WTC11 (cell line): ENCODE data around the gene NKD1. TPM values are rescaled to one million over a fixed set of nuclear protein-coding genes. Genes with fewer than 3 reads are reported as not detected.

ENCODE experiments used
- ATAC-seq: fragments of 200-7000 bp; cut with Tn5 transposase; 2 replicates; pipeline ENCODE4 v1.10.0; 2021; ENCODE audit warnings: mild to moderate bottlenecking, moderate library complexity
- CTCF ChIA-PET: fragments of 300-600 bp; sonication (Branson Sonifier 250); formaldehyde crosslinking; loops from one replicate; lab custom pipeline; 2021; ENCODE audit warnings: antibody characterized with exemption; lab: Charles Lee
- POLR2A ChIA-PET: fragments of 350-600 bp; sonication (Branson Sonifier 250); formaldehyde crosslinking; loops from one replicate; lab custom pipeline; 2021; ENCODE audit warnings: antibody characterized with exemption; lab: Charles Lee
- DNase-seq: peaks from one replicate; pipeline ENCODE4 v3.0.0; 2021; ENCODE audit warnings: low spot score
- H3K27ac Mint-ChIP-seq: 2 replicates; pipeline ENCODE4 v1.8.0; 2021; ENCODE audit warnings: mixed read lengths
- H3K27me3 Mint-ChIP-seq: 2 replicates; pipeline ENCODE4 v1.8.0; 2021; ENCODE audit warnings: low read depth, mild to moderate bottlenecking, moderate library complexity, mixed read lengths
- H3K36me3 Mint-ChIP-seq: 2 replicates; pipeline ENCODE4 v1.8.0; 2021; ENCODE audit warnings: mixed read lengths
- H3K4me1 Mint-ChIP-seq: 2 replicates; pipeline ENCODE4 v1.8.0; 2022; ENCODE audit warnings: mixed read lengths
- H3K4me3 Mint-ChIP-seq: 2 replicates; pipeline ENCODE4 v1.8.0; 2021; ENCODE audit warnings: mild to moderate bottlenecking, moderate library complexity, mixed read lengths
- H3K9me3 Mint-ChIP-seq: 2 replicates; pipeline ENCODE4 v1.8.0; 2021; ENCODE audit warnings: mixed read lengths
- CREB1 ChIP-seq: sonication (generic); formaldehyde crosslinking; IDR thresholded peaks from 2 replicates; pipeline ENCODE4 v1.8.0; 2023; ENCODE audit warnings: mild to moderate bottlenecking, missing genetic modification reagents
- ELF4 ChIP-seq: sonication (generic); formaldehyde crosslinking; IDR thresholded peaks from 2 replicates; pipeline ENCODE4 v1.8.1; 2022; ENCODE audit warnings: low read depth, mild to moderate bottlenecking, moderate library complexity, missing genetic modification reagents
- ETV6 ChIP-seq: sonication (generic); formaldehyde crosslinking; IDR thresholded peaks from 2 replicates; pipeline ENCODE4 v1.8.1; 2022; ENCODE audit warnings: mild to moderate bottlenecking, missing genetic modification reagents
- FOXP1 ChIP-seq: sonication (generic); formaldehyde crosslinking; IDR thresholded peaks from 2 replicates; pipeline ENCODE4 v1.8.0; 2022; ENCODE audit warnings: missing genetic modification reagents, mild to moderate bottlenecking, moderate library complexity, borderline replicate concordance
- NFYB ChIP-seq: sonication (generic); formaldehyde crosslinking; conservative IDR thresholded peaks from 2 replicates; pipeline ENCODE4 v1.8.0; 2022; ENCODE audit warnings: low read depth, missing genetic modification reagents
- PRRX2 ChIP-seq: fragments of 250-450 bp; sonication (Bioruptor Pico); IDR thresholded peaks from 2 replicates; pipeline ENCODE4 v1.8.0; 2021; ENCODE audit warnings: mild to moderate bottlenecking
- SOX15 ChIP-seq: fragments of 250-450 bp; sonication (Bioruptor Pico); IDR thresholded peaks from 2 replicates; pipeline ENCODE4 v1.9.0; 2021; ENCODE audit warnings: mild to moderate bottlenecking
- SP1 ChIP-seq: sonication (generic); formaldehyde crosslinking; conservative IDR thresholded peaks from 2 replicates; pipeline ENCODE4 v1.8.1; 2022; ENCODE audit warnings: missing genetic modification reagents
- TCF7 ChIP-seq: sonication (generic); formaldehyde crosslinking; IDR thresholded peaks from 2 replicates; pipeline ENCODE4 v1.8.0; 2022; ENCODE audit warnings: mild to moderate bottlenecking, low read depth, missing genetic modification reagents, moderate library complexity
- TEAD4 ChIP-seq: sonication (generic); formaldehyde crosslinking; IDR thresholded peaks from 2 replicates; pipeline ENCODE4 v1.8.0; 2022; ENCODE audit warnings: mild to moderate bottlenecking, missing genetic modification reagents
- ZBTB21 ChIP-seq: sonication (generic); formaldehyde crosslinking; IDR thresholded peaks from 2 replicates; pipeline ENCODE4 v1.8.1; 2023; ENCODE audit warnings: mild to moderate bottlenecking, missing genetic modification reagents, borderline replicate concordance
- ZNF317 ChIP-seq: sonication (generic); formaldehyde crosslinking; IDR thresholded peaks from 2 replicates; pipeline ENCODE4 v1.8.1; 2023; ENCODE audit warnings: low read depth, mild to moderate bottlenecking, moderate library complexity, missing genetic modification reagents, borderline replicate concordance
- total RNA-seq: library from RNA; stranded (reverse); gene quantifications from 3 replicates; pipeline ENCODE4 v1.2.3, GENCODE V29; 2021
- TF ChIP-seq, protein P1 (sequence below): sonication (generic); formaldehyde crosslinking; IDR thresholded peaks from 2 replicates; pipeline ENCODE4 v1.8.0; 2022; ENCODE audit warnings: missing genetic modification reagents
- TF ChIP-seq, protein P2 (sequence below): sonication (generic); formaldehyde crosslinking; IDR thresholded peaks from 2 replicates; pipeline ENCODE4 v1.8.0; 2023; ENCODE audit warnings: missing genetic modification reagents
- TF ChIP-seq, protein P3 (sequence below): fragments of 250-450 bp; sonication (Bioruptor Pico); IDR thresholded peaks from 2 replicates; pipeline ENCODE4 v1.8.0; 2021; ENCODE audit warnings: mild to moderate bottlenecking
- TF ChIP-seq, protein P4 (sequence below): sonication (generic); formaldehyde crosslinking; IDR thresholded peaks from 2 replicates; pipeline ENCODE4 v1.8.1; 2023; ENCODE audit warnings: mild to moderate bottlenecking, moderate library complexity, missing genetic modification reagents

Gene NKD1
- total RNA-seq, 1 experiment from 2014 or later = 6.0 TPM

DNA sequence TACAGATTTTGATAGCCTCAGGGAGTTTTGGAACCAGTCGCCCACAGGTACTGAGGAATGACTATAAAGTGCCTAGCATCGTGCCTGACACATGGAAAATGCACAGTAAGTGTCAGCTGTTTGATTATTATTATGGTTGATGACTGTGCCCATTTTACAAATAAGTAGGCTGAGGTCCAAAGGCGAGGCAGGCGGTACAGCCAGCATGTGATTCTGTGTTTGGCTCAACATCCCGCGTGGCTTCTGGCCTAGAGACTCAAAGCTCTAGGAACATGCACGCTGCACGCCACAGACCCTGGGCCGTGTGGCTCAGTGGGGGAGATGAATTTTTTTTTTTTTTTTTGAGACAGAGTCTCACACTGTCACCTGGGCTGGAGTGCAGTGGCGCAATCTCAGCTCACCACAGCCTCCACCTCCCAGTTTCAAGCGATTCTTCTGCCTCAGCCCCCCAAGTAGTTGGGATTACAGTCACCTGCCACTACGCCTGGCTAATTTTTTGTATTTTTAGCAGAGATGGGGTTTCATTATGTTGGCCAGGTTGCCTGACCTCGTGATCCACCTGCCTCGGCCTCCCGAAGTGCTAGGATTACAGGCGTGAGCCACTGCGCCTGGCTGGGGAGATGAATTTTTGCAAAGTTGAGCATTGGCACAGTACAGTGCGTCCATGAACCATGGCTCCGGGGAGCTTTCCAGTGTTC is 57.7 kb downstream of the NKD1 start (continued):
- TF ChIP-seq CREB1 (CRISPR knock-in tag) (no peak), ZNF317 (CRISPR knock-in tag) (no peak), PRRX2 (CRISPR knock-in tag) (no peak), ETV6 (CRISPR knock-in tag) (no peak), FOXP1 (CRISPR knock-in tag) (no peak)
- TF ChIP-seq, protein P1, sequence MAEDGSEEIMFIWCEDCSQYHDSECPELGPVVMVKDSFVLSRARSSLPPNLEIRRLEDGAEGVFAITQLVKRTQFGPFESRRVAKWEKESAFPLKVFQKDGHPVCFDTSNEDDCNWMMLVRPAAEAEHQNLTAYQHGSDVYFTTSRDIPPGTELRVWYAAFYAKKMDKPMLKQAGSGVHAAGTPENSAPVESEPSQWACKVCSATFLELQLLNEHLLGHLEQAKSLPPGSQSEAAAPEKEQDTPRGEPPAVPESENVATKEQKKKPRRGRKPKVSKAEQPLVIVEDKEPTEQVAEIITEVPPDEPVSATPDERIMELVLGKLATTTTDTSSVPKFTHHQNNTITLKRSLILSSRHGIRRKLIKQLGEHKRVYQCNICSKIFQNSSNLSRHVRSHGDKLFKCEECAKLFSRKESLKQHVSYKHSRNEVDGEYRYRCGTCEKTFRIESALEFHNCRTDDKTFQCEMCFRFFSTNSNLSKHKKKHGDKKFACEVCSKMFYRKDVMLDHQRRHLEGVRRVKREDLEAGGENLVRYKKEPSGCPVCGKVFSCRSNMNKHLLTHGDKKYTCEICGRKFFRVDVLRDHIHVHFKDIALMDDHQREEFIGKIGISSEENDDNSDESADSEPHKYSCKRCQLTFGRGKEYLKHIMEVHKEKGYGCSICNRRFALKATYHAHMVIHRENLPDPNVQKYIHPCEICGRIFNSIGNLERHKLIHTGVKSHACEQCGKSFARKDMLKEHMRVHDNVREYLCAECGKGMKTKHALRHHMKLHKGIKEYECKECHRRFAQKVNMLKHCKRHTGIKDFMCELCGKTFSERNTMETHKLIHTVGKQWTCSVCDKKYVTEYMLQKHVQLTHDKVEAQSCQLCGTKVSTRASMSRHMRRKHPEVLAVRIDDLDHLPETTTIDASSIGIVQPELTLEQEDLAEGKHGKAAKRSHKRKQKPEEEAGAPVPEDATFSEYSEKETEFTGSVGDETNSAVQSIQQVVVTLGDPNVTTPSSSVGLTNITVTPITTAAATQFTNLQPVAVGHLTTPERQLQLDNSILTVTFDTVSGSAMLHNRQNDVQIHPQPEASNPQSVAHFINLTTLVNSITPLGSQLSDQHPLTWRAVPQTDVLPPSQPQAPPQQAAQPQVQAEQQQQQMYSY (CRISPR knock-in tag) = no peak
- TF ChIP-seq, all 79 proteins: peak for 0

DNA sequence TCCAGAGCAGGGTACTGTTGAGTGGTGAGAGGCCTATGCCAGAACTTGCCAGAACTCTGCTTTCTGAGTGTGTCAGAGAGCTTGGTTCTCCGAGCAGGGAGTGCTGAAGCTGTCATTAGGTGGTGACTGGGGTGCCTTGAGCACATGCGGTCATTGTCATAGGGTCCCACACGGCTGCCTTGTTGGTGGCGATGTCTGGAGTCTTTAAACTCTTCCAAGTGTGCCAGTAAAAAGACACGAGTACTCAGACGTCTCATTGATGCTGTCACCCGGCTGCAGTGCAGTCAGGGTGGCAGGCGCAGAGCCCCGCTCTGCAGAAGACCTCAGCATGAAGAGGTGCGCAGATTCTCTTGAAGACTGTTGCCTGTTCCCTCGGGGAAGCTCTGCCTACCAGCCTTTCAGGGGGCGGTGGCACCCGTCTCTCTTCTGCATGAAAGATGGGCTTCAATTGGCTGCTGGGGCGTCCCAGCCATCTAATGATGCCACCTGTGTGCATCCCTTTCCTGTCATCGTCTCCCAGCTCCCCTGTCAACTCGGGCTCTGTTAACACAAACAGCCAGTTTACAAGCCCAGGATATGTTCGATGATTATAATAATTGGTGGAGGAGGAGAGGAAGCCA is 58.3 kb downstream of the NKD1 start:
- Mint-ChIP-seq H3K4me1 (peaks cover 28% of the 10 kb centered on the region), H3K27ac (no peak overlapping the region), H3K36me3 (no peaks in the 10 kb centered on the region), H3K27me3 (no peaks in the 10 kb centered on the region), H3K4me3 (no peak overlapping the region), H3K9me3 (no peaks in the 10 kb centered on the region)
- CTCF ChIA-PET = interaction anchor here (2.3 to 3.3 kb wide), 3 partner anchors 13 to 200 kb away, joined by 7 to 11 read pairs (median 9); no protein-coding TSS in a partner anchor
- DNase-seq (no peak), ATAC-seq (no peak)
- POLR2A ChIA-PET = no interaction called here
- no peak for TF ChIP-seq ELF4 (CRISPR knock-in tag)
- TF ChIP-seq TEAD4 (CRISPR knock-in tag) = no peak
- TF ChIP-seq SOX15 (CRISPR knock-in tag) = no peak
- TF ChIP-seq PRRX2 (CRISPR knock-in tag) = no peak
- no peak for TF ChIP-seq ZBTB21 (CRISPR knock-in tag)
- TF ChIP-seq NFYB (CRISPR knock-in tag) = no peak
- no peak for TF ChIP-seq ETV6 (CRISPR knock-in tag)
- TF ChIP-seq ZNF317 (CRISPR knock-in tag) = no peak
- TF ChIP-seq, protein P2, sequence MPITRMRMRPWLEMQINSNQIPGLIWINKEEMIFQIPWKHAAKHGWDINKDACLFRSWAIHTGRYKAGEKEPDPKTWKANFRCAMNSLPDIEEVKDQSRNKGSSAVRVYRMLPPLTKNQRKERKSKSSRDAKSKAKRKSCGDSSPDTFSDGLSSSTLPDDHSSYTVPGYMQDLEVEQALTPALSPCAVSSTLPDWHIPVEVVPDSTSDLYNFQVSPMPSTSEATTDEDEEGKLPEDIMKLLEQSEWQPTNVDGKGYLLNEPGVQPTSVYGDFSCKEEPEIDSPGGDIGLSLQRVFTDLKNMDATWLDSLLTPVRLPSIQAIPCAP (CRISPR knock-in tag) = no peak
- no peak for TF ChIP-seq SP1 (CRISPR knock-in tag)
- TF ChIP-seq, protein P3, sequence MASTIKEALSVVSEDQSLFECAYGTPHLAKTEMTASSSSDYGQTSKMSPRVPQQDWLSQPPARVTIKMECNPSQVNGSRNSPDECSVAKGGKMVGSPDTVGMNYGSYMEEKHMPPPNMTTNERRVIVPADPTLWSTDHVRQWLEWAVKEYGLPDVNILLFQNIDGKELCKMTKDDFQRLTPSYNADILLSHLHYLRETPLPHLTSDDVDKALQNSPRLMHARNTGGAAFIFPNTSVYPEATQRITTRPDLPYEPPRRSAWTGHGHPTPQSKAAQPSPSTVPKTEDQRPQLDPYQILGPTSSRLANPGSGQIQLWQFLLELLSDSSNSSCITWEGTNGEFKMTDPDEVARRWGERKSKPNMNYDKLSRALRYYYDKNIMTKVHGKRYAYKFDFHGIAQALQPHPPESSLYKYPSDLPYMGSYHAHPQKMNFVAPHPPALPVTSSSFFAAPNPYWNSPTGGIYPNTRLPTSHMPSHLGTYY (CRISPR knock-in tag) = no peak
- no peak for TF ChIP-seq TCF7 (CRISPR knock-in tag)
- TF ChIP-seq, protein P4, sequence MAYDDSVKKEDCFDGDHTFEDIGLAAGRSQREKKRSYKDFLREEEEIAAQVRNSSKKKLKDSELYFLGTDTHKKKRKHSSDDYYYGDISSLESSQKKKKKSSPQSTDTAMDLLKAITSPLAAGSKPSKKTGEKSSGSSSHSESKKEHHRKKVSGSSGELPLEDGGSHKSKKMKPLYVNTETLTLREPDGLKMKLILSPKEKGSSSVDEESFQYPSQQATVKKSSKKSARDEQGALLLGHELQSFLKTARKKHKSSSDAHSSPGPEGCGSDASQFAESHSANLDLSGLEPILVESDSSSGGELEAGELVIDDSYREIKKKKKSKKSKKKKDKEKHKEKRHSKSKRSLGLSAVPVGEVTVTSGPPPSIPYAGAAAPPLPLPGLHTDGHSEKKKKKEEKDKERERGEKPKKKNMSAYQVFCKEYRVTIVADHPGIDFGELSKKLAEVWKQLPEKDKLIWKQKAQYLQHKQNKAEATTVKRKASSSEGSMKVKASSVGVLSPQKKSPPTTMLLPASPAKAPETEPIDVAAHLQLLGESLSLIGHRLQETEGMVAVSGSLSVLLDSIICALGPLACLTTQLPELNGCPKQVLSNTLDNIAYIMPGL (CRISPR knock-in tag) = no peak
- TF ChIP-seq, all 79 proteins: peak for 0
